Activated gamma-delta T cell treated with anti-CD3 and anti-CD28 coated beads, Interleukin-2, amount 50 U/mL, for 16 hours (primary cell): ENCODE results near the gene CAMKMT.
"Not testable (repeated sequence)": the region's sequence is repeated elsewhere in the genome, so short reads cannot be mapped to it uniquely, and the experiment has no call there.

Source experiments
- DNase-seq: peaks from one replicate; pipeline ENCODE4 v3.0.0-alpha.2; 2020; ENCODE audit warnings: low read depth

Gene CAMKMT

DNA sequence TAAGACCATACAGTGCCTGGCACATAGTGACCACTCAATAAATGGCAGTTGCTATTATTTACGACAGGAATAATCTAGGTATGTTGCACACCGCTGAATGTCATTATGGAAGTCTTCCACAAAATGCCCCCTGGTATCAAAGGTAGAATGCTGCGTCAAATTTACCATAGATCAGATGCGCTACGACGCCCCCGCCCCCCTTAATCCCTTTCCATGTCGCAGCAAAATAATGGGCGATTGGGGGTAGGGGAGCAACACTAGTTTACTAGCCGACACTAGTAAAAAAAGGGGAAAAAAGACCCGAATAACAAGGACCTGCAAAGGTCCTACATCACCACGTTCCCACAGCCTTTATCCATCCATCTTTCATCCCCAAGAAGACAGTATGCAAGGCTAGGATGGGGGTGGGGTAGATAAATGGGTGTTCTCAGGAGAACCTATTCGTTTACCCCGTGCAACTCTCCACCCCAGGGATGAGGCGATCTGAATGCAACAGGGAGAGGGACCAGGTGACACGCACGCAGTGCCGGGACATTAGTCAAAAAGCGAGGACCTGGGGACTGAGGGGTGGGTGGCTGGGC lies 908 bp upstream of the CAMKMT start:
- DNase-seq, result no peak

DNA sequence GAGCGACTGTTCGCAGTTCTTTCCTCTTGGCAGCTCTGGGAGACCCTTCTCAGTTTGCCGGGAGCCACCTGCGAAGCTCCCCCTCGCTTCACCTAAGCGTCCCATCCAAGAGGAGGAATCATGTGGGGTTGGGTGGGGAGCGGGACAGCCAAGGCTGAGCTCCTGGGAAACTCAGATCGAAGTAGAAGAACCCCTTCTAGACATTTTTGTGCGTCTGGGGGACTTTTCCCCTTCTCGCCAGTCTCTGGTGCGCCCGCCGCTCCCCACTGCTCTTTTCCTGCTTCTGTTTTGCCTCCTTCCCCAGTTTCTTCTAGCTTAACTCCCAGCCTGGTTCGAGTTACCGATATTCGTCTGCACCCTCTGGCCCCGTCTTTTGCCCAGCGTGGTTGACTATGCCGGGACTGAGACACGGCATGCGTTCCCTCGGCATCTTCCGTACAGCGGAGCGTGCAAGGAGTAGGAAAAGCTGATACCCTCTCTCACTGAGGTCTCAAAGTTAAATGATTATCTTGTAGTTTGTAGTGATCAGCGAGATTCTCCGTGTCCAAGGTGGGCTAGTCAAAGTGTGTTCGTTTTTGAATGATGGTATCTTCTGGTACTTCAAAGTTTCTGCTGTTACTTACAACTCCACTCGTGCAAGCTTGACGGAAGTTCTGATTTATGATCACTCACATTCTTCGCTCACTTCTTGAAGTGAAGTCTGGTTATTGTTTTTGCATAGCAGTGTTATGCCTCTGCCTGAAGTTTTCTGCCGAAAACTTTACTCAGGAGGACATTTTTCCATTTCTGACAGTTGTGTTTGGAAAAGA lies 664 bp downstream of the CAMKMT start:
- DNase-seq, result no peak

DNA sequence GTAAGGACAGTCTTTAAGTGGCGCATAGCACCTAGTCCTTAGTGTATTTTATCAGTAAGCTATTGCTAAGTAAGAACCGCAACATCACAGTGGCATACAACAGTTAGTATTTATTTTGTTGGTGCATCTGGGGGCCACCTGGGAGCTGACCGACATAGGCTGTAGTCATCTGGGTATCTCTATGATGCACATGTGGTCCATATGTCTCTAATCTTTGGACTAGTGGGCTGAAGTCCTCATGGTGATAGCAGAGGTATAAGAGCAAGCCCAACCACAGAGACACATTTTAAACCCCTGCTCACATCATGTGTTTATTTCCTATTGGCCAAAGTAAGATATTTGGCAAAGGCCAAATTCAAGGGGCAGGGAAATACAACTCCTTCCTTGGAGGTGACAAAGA lies 2.9 kb downstream of the CAMKMT start:
- DNase-seq, result no peak

DNA sequence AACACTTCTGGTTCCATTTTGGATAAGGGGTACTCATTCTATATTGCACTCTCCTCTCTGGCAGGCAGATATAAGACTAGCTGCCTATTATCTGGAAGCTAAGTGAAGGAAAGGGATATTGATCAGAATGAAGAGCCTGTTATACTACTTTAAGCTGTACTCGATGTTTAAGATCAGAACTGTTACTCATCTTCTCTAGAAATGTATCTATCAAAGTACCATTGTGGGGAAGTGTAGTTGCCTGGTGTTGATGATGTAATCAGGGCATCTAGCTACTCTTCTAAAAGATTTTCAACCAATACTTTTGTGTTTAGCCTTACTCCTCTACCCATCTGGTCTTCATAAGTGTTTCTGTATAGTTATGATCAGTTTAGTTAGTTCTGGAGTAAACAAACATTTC lies 5.8 kb downstream of the CAMKMT start:
- DNase-seq, result no peak

DNA sequence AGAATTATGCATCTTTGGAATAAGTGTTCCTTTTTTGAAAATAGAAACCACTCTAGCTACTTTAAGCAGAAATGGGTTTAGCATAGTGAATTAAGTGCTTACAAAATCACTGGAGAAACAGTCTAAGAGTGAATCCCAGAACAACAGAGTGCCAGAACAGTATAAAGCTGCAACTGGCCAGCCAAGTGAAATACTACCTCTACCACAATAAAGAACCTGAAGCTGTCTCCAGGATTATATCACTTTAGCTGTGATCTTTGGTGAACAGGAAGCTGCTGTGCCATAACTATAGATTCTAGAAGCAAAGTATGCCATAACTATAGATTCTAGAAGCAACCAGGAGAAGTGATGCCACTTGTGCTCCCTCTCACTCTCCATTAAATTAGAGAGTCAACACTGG lies 7.6 kb downstream of the CAMKMT start:
- DNase-seq, result no peak

DNA sequence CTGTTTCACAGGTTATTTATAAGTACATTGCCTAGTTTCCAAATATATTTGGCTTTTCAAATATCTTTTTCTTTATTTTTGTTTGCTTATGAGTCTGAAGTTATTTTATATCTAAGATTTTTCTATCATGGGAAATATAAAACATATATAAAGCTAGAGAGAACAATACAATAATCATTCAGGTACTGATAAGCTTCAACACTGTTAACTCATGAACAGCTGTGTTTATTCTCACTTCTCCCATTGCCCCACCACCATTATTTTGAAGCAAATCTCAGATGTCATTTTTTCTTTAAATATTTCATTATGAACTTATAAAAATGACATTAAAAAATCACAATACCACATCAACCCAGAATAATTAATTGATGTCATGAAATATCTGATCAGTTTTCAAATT lies 9.7 kb downstream of the CAMKMT start:
- no peak for DNase-seq

DNA sequence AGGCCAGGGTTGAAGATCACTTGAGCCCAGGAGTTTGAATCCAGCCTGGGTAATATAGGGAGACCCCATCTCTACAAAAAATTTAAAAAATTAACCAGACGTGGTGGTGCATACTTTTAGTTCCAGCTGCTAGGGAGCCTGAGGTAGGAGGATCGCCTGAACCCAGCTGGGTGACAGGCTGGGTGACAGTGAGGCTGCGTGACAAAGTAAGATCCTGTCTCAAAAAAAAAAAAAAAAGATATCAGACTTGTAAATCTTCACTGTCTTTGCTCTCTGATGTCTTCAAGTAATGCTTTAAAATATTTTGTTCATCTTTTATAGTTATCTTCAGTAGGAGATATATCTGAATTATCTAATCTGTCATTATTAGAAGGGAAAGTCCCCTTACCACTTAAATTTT lies 10.5 kb downstream of the CAMKMT start:
- no peak for DNase-seq

DNA sequence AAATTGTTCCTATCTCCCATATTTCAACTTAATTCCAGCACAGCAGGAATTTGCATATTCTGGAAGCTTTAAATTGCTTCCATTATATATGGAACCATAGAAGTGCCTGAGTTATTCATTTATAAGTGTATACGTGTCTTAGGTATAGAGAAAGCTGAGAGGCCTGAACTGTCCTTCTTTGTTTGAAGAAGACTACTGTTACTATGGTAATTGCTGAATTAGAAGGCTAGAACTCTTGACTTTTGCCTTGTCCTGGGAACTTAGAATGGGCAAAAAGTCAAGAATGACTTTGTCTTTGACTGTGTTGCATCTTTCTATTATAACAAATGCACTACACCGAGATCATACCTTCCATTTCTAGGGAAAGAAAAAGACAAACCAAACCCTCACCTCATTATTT lies 15.7 kb downstream of the CAMKMT start:
- no peak for DNase-seq

DNA sequence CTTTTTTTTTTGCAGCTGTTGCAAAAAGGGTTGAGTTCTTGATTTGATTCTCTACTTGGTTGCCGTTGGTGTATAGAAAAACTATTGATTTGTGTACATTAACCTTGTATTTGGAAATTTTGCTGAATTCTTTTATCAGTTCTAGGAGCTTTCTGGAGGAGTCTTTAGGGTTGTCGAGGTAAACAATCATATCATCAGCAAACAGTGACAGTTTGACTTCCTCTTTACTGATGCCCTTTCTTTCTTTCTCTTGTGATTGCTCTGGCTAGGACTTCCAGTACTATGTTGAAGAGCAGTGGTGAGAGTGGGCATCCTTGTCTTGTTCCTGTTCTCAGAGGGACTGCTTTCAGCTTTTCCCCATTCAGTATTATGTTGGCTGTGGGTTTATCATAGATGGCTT lies 23.5 kb downstream of the CAMKMT start:
- not testable (repeated sequence) for DNase-seq

DNA sequence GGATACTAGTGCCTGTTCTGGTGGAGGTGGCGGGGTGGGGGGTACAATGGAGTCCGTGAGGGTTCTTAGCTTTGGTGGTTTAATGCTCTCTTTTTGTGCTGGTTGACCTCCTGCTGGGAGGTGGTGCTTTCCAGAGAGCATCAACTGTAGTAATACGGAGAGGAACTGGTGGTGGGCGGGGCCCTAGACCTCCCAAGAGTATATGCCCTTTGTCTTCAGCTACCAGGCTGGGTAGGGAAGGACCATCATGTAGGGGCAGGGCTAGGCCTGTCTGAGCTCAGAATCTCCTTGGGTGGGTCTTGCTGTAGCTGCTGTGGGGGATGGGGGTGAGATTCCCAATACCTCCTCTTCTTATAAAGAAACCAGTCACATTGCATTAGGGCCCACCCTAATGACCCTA lies 27.1 kb downstream of the CAMKMT start:
- no peak for DNase-seq

DNA sequence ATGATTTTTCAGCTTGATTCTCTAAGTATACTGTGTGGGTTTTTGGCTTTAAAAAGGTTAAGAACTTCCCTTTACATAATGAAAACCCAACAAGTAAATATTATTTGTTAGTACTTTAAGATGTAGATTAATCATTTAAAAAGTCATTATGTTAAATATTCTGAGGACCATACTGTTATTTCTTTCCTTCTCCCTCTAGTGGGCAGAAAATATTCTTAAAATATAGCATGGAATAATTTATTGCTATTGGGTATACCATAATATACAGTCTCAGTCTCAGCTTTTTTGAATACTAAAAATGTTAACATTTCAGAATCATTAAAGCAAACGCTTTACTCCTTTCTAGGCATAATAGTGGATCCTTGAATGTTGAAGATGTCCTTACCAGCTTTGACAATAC lies 28.1 kb downstream of the CAMKMT start:
- DNase-seq, result no peak

DNA sequence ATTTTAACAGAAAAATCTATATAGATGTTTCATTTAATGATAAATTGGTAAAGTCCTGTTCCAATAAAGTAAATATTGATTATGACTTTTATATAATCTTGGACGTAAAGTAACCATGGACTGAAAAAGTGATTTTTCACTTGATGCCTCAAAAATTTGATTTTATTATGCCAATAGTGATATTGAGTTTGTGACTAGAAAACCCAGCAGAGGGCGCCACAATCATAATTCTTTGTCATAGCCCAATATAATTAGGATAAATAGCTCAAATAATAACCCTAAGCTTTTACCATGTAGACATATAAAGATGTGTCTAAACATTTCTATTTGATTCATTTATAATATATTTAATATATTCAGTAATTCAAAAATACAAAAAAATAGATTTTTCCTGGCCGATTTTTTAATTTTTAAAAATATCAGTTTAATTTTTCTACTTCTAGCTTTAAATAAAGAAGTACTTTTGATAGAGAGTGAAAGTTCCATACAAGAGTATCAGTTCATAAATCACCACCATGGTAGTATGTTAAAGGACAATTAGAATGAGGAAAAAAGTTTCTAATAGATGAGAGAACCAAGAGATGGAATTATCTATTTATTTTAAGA lies 30.7 kb downstream of the CAMKMT start:
- peak; percentile 8 for DNase-seq

DNA sequence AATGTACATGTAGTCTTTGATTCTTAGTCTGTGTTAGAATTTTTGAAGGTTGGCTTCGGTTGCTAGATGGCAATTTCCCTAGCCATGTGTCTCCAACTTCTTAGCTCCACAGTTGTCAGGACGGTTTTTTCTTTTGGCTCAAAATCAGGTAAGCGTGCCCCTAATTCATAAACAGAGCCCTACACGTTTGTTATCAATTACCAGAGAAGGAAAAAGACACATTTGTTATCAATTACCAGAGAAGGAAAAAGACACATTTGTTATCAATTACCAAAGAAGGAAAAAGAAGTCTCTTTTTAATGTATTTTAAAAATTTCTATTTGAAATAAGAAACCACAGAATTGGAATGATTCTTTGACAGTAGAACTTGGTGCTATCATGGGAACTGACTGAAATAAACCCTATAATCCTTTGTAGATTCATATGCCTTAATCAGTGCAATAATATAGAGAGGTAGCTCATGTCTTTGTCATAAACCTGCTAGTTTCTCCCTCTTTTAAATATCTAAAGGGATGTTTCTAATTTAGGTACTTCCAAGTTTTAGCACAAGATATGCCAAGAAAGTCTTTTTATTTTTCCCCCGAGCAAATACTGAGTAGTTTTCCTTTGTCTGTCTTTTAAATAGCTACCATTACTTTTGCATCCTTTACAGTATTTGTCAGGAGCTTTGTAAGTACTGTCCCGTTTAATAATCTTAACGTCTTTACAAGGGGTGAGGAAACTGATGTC lies 35.9 kb downstream of the CAMKMT start:
- no peak for DNase-seq

DNA sequence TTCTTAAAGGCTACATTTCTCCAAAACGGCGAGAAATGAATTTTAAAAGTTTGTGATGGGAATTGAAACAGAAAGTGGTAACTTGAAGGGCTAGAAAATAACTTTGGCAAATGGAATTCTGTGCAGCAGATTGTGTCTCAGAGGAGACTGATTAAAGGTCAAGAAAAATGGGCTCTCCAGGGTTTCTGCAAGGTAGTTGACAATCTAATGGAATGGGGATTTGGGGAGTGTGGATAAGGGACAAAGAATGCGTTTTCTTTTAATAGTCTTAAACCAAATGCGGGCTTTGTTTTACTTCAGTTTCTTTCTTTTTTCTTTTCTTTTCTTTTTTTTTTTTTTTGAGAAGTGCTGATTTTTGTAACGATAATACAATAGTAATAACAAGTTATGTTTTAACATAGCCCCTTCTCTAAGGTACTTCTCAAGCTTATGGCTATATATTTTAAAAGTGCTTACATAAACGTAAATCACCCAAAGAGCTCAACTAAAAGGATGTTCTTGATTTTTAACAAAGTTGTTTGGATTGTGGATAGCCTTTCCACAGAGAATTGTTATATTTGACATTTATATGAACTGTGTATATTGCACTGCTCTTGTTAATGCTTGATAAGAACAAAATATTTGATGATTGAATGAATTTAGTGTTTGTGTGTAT lies 36.6 kb downstream of the CAMKMT start:
- DNase-seq, result no peak

DNA sequence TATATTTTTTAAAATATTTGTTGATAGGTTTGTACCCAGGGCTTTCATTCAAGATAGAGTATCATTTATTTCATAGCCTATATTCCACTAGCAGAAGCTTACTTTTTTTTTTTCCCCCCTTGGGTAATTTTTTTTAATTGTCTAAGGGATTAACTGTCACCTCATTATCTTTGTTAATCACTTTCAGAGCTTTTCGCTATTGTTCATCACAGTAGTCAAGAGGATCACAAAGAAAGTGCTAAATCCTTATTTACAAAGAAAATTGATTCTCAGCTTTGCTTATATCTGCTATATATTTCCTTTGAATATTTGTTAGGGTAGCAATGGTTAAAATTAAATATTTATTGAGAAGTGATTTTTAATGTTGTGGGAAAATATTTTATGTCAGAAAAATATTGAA lies 59.0 kb downstream of the CAMKMT start:
- DNase-seq, result no peak

DNA sequence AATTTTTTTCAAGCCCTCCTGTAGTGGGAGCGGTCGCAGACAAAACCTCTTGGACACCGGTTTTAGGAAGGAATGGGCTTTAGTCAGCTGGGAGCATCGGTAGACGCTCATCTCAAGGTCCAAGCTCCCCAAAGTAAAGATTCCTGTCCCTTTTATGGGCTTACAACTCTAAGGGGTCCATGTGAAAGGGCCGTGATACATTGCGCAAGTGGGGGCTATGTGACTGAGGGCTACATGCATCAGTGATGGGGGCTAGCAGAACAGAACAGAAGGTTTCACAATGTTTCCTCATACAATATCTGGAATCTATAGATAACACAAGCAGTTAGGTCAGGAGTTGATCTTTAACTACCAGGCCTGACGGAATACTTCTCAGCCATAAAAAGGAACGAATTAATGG lies 62.5 kb downstream of the CAMKMT start:
- no peak for DNase-seq

DNA sequence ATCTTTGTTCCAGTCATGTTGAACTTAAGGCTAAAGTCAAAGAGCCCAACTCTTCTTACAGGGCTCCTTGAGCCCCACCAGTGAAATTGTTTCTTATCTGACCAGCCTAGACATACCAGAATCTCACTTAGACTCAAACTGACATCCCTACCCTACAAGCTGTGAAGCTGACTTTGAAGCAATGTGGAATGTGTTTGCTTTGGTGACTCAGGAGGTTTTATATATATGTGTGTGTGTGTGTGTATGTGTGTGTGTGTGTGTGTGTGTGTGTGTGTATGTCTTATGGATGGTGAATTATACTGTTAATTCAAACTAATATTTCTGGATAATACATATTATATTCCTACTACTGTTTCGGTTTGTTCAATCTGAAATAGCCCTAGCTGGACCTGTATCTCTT lies 67.3 kb downstream of the CAMKMT start:
- no peak for DNase-seq

DNA sequence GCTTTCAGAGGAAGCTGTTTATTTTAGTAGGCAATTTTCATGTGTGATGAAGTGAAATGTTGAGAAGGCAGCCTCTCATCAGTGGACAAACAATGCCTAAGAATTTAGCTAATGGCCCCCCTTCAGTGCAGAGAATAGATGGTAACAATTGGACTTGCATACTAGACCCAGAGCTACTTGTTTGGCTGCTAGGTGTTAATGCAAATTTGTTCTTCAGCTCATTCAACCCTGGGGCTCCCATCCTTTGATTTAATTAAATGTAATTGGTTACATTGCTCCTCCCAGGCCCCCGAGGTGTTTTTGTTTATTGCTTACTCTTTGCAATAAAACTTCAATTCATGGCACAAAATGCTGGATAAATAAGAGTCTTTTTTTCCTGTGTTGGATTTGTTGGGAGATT lies 68.6 kb downstream of the CAMKMT start:
- DNase-seq, result no peak

DNA sequence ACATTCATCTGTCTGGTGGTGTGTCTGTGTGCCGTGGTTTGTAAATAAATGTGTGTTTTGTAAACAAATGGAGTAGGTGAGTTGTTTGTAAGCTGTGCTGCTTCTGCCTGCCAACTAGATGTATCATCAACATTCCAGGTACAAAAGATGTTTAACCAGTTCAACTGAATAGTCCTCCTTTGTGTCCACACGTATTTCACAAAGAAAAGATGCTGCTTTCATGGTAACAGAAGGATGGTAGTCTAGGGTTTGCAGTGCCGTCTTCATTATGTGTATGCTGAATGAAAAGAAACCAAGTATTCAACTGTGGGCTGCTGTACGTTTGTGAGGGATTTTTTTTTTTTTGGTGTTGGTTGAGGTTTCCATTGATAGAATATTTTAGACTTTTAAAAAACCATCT lies 72.1 kb downstream of the CAMKMT start:
- DNase-seq, result no peak

DNA sequence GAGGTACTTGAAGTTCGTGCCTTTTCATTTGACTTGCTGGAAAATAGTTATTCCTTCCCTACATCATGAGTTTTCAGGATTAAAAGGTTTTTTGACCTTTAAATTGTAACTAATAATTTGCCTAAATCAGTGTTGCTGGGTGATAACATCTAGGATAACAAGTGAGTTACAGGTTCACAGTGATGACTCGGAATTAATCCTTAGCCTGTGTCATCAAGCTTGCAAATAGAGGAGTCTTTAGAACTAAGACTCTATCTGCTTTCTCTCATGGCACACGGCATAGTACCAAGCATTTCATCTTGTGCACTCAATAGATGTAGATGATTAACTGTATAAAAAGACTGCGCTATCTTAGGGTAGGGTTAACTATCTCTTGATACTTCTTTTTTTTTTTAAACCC lies 79.5 kb downstream of the CAMKMT start:
- DNase-seq, result no peak

DNA sequence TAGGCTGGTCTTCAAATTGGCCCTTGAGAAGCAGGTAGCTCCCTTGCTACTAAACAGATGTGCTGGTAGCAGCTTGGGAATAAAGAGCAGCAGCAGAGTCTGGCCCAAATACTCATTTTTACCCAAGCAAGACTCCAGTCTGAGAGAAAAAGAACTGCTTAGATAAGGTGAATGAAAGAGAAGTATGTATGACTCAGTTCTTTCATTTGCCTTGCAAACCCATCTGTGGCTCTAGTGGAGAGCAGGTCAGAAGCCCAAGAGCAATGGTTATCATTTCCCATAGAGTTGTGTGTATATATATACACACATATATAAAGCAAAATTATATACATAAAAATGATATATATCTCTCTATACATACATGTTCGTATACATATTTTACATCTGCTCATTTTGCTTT lies 80.3 kb downstream of the CAMKMT start:
- no peak for DNase-seq

DNA sequence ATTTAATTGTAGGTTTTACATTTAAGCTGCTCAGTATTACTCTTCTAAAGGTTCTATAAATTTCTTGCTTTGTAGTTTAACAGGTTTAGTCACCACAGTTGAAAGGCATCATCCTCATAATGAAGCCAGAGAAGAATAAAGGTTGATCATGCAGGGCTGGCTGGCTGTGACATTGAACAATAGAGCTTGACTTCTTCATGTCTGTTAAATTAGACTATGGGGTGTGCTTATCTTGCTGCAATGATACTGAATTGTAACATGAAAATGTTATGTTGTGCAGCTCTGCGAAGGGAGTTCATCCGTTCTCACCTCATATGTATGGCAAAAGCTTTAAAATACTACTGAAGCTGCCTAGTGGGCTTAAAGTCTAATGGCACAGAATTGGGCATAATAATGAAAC lies 81.8 kb downstream of the CAMKMT start:
- DNase-seq, result no peak

DNA sequence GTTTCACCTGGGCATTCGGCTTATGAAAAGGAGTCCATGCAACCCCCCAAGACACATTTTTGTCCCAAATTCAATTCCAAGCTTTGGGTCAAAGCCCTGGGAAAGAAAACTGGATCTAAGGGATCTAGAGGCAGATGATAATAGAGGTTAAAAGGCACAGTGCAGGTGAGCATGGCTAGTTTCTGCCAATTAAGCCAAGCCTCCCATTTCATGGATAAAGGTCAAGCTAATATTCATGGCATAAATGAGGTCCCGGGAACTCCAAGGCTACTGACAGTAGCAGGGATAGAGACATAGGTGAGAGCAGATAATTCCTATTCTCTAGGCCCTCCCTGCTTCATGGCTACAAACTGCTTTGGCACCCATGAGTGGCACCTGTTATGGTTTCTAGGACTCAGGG lies 83.1 kb downstream of the CAMKMT start:
- DNase-seq, result no peak
